GM18517 (cell line): Measurements from ENCODE around the gene MYO1F.

ENCODE experiments used
- ATAC-seq: cut with Tn5 transposase; IDR thresholded peaks from one replicate; pipeline ENCODE4 v1.9.1; 2021; ENCODE audit warnings: mild to moderate bottlenecking, moderate library complexity; ENCODE audit not compliant: unreplicated experiment

The MYO1F gene

DNA sequence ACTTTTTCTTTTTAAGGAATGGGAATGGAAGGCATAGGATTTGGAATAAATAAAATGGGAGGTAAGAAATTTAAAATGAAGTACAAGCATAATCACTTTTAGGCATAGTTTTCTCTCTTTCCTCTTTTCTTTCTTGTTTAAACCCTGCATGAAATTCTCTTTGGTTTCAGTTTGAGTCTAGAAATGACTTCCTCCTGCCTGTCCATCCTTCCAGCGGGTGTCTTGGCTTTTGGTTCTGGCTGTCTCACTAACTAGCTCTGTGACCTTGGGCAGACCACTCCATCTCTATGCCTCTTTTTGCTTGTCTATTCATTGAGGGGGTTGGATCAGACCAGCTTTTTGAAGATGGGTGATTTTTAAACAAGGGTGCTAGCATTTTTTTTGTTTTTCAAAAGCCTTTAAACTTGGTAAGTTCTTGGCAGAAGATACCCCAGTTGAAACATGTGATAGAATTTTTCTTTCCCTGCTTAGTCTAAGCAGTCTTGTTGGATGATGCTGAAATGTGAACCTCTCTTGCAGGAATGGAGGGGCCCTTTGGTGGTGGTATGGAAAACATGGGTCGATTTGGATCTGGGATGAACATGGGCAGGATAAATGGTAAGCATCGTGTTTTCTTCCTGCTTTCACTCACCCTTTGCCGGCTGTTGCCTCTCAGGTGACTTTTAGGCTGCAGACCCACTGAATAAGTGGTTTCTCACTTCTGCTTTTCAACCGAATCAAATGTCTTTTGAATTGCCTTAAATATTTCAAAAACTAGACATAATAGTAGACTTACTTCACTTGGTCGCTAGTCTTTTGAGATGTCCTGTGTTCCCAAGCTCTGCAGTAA, 103.4 kb downstream of the MYO1F start:
- ATAC-seq, result peak; percentile 56
